Right lobe of liver (tissue), 4 donors: Measurements from ENCODE around the gene DNMT3L.

Source experiments
- CTCF ChIP-seq, 4 donors: fragments of 200-600 bp in 3 of 4; fragments of 450-650 bp in 1 of 4; IDR thresholded peaks; one replicate each; pipeline versions ENCODE4 v1.5.1 to v1.8.0; 2016 to 2022; ENCODE audit warnings: antibody characterized with exemption in 4 of 4, mild to moderate bottlenecking in 2 of 4
- POLR2A ChIP-seq: fragments of 450-650 bp; IDR thresholded peaks from one replicate; pipeline ENCODE4 v1.6.1; 2017; ENCODE audit warnings: antibody characterized with exemption, mild to moderate bottlenecking
- donor health status: DM: no; HTN: no; CAD: no.
- donor health status: DM: no; HTN: no; CAD: no.
- donor health status: DM: no; HTN: yes; CAD: no.

GRCh38 chr21:44261675-44262295, at the start of gene DNMT3L:
- no peak for TF ChIP-seq POLR2A
- TF ChIP-seq CTCF (IDR thresholded peaks at IDR 0.05), result no peak
